SJCRH30 (cell line): ENCODE data around the gene AASDH. TPM values are rescaled to one million over a fixed set of nuclear protein-coding genes. Genes with fewer than 3 reads are reported as not detected.

Experiments
- DNase-seq, 2 experiments: peaks; one replicate each; pipeline ENCODE4 v3.0.0-alpha.2; 2015 to 2020
- H3K27ac ChIP-seq: fragments of 250-450 bp; sonication (Bioruptor Pico); 2 replicates; pipeline ENCODE4 v1.5.1; 2020; ENCODE audit warnings: mild to moderate bottlenecking, moderate library complexity
- H3K27me3 ChIP-seq: fragments of 250-450 bp; sonication (Bioruptor Pico); 2 replicates; pipeline ENCODE4 v1.5.1; 2020; ENCODE audit warnings: mild to moderate bottlenecking, moderate library complexity
- H3K36me3 ChIP-seq: fragments of 250-450 bp; sonication (Bioruptor Pico); 2 replicates; pipeline ENCODE4 v1.5.1; 2020; ENCODE audit warnings: mild to moderate bottlenecking, moderate library complexity
- H3K4me1 ChIP-seq: fragments of 250-450 bp; sonication (Bioruptor Pico); 2 replicates; pipeline ENCODE4 v1.5.1; 2020; ENCODE audit warnings: mild to moderate bottlenecking, moderate library complexity
- H3K4me3 ChIP-seq: fragments of 250-450 bp; sonication (Bioruptor Pico); 2 replicates; pipeline ENCODE4 v1.5.1; 2020; ENCODE audit warnings: mild to moderate bottlenecking, moderate library complexity
- H3K9me3 ChIP-seq: fragments of 250-450 bp; sonication (Bioruptor Pico); replicated peaks from 2 replicates; pipeline ENCODE4 v1.5.1; 2020; ENCODE audit warnings: mild to moderate bottlenecking, moderate library complexity
- total RNA-seq: library from RNA; depleted of rRNA; stranded (reverse); fragments of >200 nt; shearing (Covaris generic); gene quantifications from 2 replicates; pipeline ENCODE4 v1.2.3, GENCODE V29; 2014

The AASDH gene
- total RNA-seq, 1 experiment from 2014 or later: 21.0 TPM

- DNase-seq: no peak
- H3K36me3 ChIP-seq: peaks cover 34% of the 10 kb centered on the region
- H3K9me3 ChIP-seq: no peaks in the 10 kb centered on the region
- H3K27me3 ChIP-seq: no peaks in the 10 kb centered on the region
- no peak overlapping the region for H3K4me3 ChIP-seq
- H3K27ac ChIP-seq: no peak overlapping the region
- no peaks in the 10 kb centered on the region for H3K4me1 ChIP-seq
These were observed 71.2 kb downstream of the AASDH start for GRCh38 chr4:56316011-56316650.

- H3K4me3 ChIP-seq: no peak overlapping the region
- H3K27me3 ChIP-seq: no peaks in the 10 kb centered on the region
- H3K36me3 ChIP-seq: peaks cover 34% of the 10 kb centered on the region
- no peaks in the 10 kb centered on the region for H3K9me3 ChIP-seq
- H3K4me1 ChIP-seq: no peaks in the 10 kb centered on the region
- H3K27ac ChIP-seq: no peak overlapping the region
- no peak for DNase-seq
These were observed 71.7 kb downstream of the AASDH start for GRCh38 chr4:56315543-56315942.

- no peaks in the 10 kb centered on the region for H3K9me3 ChIP-seq
- no peak for DNase-seq
- no peak overlapping the region for H3K4me3 ChIP-seq
- H3K27ac ChIP-seq: no peak overlapping the region
- peaks cover 34% of the 10 kb centered on the region for H3K36me3 ChIP-seq
- H3K27me3 ChIP-seq: no peaks in the 10 kb centered on the region
- H3K4me1 ChIP-seq: no peaks in the 10 kb centered on the region
These were observed 72.2 kb downstream of the AASDH start for GRCh38 chr4:56315041-56315440.

- no peaks in the 10 kb centered on the region for H3K27me3 ChIP-seq
- H3K4me3 ChIP-seq: no peak overlapping the region
- no peaks in the 10 kb centered on the region for H3K4me1 ChIP-seq
- DNase-seq: no peak
- peaks cover 34% of the 10 kb centered on the region for H3K36me3 ChIP-seq
- H3K9me3 ChIP-seq: no peaks in the 10 kb centered on the region
- no peak overlapping the region for H3K27ac ChIP-seq
These were observed 72.9 kb downstream of the AASDH start for GRCh38 chr4:56314207-56314915.

GRCh38 chr4:56313132-56313531 lies 74.2 kb downstream of the AASDH start:
- Histone ChIP-seq H3K36me3 (peaks cover 34% of the 10 kb centered on the region), H3K27me3 (no peaks in the 10 kb centered on the region), H3K4me1 (no peaks in the 10 kb centered on the region), H3K27ac (no peak overlapping the region), H3K4me3 (no peak overlapping the region), H3K9me3 (no peaks in the 10 kb centered on the region)
- no peak for DNase-seq

GRCh38 chr4:56311299-56311975 lies 75.9 kb downstream of the AASDH start:
- no peak overlapping the region for H3K27ac ChIP-seq
- DNase-seq: no peak
- no peaks in the 10 kb centered on the region for H3K9me3 ChIP-seq
- peaks cover 32% of the 10 kb centered on the region for H3K36me3 ChIP-seq
- no peak overlapping the region for H3K4me3 ChIP-seq
- no peaks in the 10 kb centered on the region for H3K4me1 ChIP-seq
- no peaks in the 10 kb centered on the region for H3K27me3 ChIP-seq

- Histone ChIP-seq H3K36me3 (peaks cover 29% of the 10 kb centered on the region), H3K27ac (no peak overlapping the region), H3K27me3 (no peaks in the 10 kb centered on the region), H3K4me1 (no peaks in the 10 kb centered on the region), H3K9me3 (no peaks in the 10 kb centered on the region), H3K4me3 (no peak overlapping the region)
- DNase-seq: no peak
These were observed 76.7 kb downstream of the AASDH start for GRCh38 chr4:56310401-56311125.

- Histone ChIP-seq H3K27ac (no peak overlapping the region), H3K4me1 (no peaks in the 10 kb centered on the region), H3K27me3 (no peaks in the 10 kb centered on the region), H3K36me3 (peaks cover 9% of the 10 kb centered on the region; the same call in 1 of the 2 replicates), H3K9me3 (no peaks in the 10 kb centered on the region), H3K4me3 (no peak overlapping the region)
- no peak for DNase-seq
These were observed 78.9 kb downstream of the AASDH start for GRCh38 chr4:56308384-56308783.

- DNase-seq: no peak
- H3K36me3 ChIP-seq: peaks cover 3% of the 10 kb centered on the region; the same call in 1 of the 2 replicates
- no peak overlapping the region for H3K4me3 ChIP-seq
- no peaks in the 10 kb centered on the region for H3K27me3 ChIP-seq
- H3K4me1 ChIP-seq: no peaks in the 10 kb centered on the region
- no peak overlapping the region for H3K27ac ChIP-seq
- H3K9me3 ChIP-seq: no peaks in the 10 kb centered on the region
These were observed 79.9 kb downstream of the AASDH start for GRCh38 chr4:56307423-56307822.

GRCh38 chr4:56305390-56305789 lies 81.9 kb downstream of the AASDH start:
- no peak for DNase-seq
- no peaks in the 10 kb centered on the region for H3K36me3 ChIP-seq
- no peak overlapping the region for H3K4me3 ChIP-seq
- H3K27ac ChIP-seq: no peak overlapping the region
- H3K9me3 ChIP-seq: no peaks in the 10 kb centered on the region
- peaks cover 5% of the 10 kb centered on the region for H3K4me1 ChIP-seq
- no peaks in the 10 kb centered on the region for H3K27me3 ChIP-seq

- Histone ChIP-seq H3K9me3 (no peaks in the 10 kb centered on the region), H3K4me1 (peaks cover 5% of the 10 kb centered on the region), H3K27ac (no peak overlapping the region), H3K27me3 (no peaks in the 10 kb centered on the region), H3K4me3 (no peak overlapping the region), H3K36me3 (no peaks in the 10 kb centered on the region)
- DNase-seq: peak in 1 of 2 experiments; percentile 32
These were observed 83.4 kb downstream of the AASDH start for GRCh38 chr4:56303921-56304320.

- Histone ChIP-seq H3K27me3 (no peaks in the 10 kb centered on the region), H3K9me3 (no peaks in the 10 kb centered on the region), H3K27ac (no peak overlapping the region), H3K4me1 (peaks cover 5% of the 10 kb centered on the region), H3K4me3 (no peak overlapping the region), H3K36me3 (no peaks in the 10 kb centered on the region)
- DNase-seq: no peak
These were observed 84.5 kb downstream of the AASDH start for GRCh38 chr4:56302760-56303159.

- Histone ChIP-seq H3K36me3 (no peaks in the 10 kb centered on the region), H3K4me1 (peaks cover 5% of the 10 kb centered on the region), H3K27ac (no peak overlapping the region), H3K9me3 (no peaks in the 10 kb centered on the region), H3K4me3 (no peak overlapping the region), H3K27me3 (no peaks in the 10 kb centered on the region)
- no peak for DNase-seq
These were observed 85.2 kb downstream of the AASDH start for GRCh38 chr4:56301997-56302496.

- Histone ChIP-seq H3K27me3 (no peaks in the 10 kb centered on the region), H3K36me3 (no peaks in the 10 kb centered on the region), H3K4me1 (peaks cover 5% of the 10 kb centered on the region), H3K9me3 (no peaks in the 10 kb centered on the region), H3K4me3 (no peak overlapping the region), H3K27ac (no peak overlapping the region)
- DNase-seq: peak; percentile 85 to 95
These were observed 85.9 kb downstream of the AASDH start for GRCh38 chr4:56301181-56301996.
